Chondrocyte (in vitro differentiated cells): Measurements from ENCODE around the gene SLC45A2. TPM values are rescaled to one million over a fixed set of nuclear protein-coding genes. Genes with fewer than 3 reads are reported as not detected.

ENCODE experiments used
- DNase-seq: peaks from one replicate; pipeline ENCODE4 v3.0.0; 2021; ENCODE audit warnings: mixed read lengths, low spot score
- H3K27ac Mint-ChIP-seq: one replicate; pipeline ENCODE4 v1.8.0; 2021; ENCODE audit warnings: mild to moderate bottlenecking, moderate library complexity, mixed read lengths; ENCODE audit not compliant: unreplicated experiment
- H3K27me3 Mint-ChIP-seq: 2 replicates; pipeline ENCODE4 v1.8.0; 2021; ENCODE audit warnings: low read depth, mixed read lengths
- H3K36me3 Mint-ChIP-seq: 2 replicates; pipeline ENCODE4 v1.8.0; 2021; ENCODE audit warnings: low read depth, mixed read lengths
- H3K4me1 Mint-ChIP-seq: 2 replicates; pipeline ENCODE4 v1.8.0; 2021; ENCODE audit warnings: low read depth, mild to moderate bottlenecking, mixed read lengths
- H3K4me3 Mint-ChIP-seq: one replicate; pipeline ENCODE4 v1.8.0; 2021; ENCODE audit warnings: mild to moderate bottlenecking, moderate library complexity, mixed read lengths; ENCODE audit not compliant: unreplicated experiment
- H3K9me3 Mint-ChIP-seq: 2 replicates; pipeline ENCODE4 v1.8.0; 2021; ENCODE audit warnings: low read depth, mixed read lengths
- total RNA-seq: library from RNA; stranded (reverse); gene quantifications from 3 replicates; pipeline ENCODE4 v1.2.1, GENCODE V29; 2021
- TF ChIP-seq, protein P1 (sequence below): fragments of 200-600 bp; sonication (generic); IDR thresholded peaks from 2 replicates; pipeline ENCODE4 v1.5.0; 2021; ENCODE audit warnings: antibody characterized with exemption, mild to moderate bottlenecking, moderate library complexity

The SLC45A2 gene
- total RNA-seq, 1 donor from 2014 or later, result 0.12 TPM

DNA sequence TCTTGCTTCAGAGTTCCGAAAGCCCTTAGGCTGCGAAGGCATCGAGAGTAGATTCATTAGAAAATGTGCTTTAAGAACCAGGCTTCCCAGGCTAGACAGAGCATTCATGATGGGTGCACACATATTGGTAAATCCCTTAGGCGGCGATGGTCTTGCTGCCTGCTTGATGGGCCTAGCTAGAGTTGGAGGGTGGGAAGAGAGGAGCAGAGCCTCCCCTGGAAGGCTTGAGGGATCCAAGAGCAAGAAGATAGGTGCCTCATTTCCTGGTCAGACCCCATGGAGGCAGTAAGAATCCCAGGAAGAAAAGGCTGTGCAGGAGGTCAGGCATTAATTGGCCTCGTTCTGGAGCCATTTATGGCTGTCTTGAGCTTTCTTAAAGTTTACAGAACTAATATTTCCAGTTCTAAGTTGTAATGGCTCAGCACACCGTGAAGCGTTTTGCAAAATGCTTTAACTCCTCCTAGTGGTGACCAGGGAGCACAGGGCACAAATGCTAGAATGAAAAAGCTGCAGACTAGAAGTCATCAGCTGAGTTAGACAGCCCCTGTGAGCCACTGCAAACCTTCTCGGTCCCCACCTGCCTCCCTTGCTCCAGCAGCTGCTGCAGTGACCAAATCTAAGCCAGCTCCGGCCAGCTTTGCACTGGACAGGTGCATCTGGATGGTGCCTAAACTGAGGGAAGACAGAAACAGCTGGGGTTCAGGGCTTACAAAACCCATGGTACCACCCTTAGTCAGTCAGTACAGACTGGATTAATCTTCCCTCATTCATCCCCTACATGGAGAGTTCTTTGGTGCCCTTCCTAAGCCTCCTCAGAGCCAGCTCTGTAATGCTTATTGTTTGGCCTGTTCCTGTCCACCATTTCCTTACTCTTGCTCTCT is 14.7 kb downstream of the SLC45A2 start:
- TF ChIP-seq, protein P1, sequence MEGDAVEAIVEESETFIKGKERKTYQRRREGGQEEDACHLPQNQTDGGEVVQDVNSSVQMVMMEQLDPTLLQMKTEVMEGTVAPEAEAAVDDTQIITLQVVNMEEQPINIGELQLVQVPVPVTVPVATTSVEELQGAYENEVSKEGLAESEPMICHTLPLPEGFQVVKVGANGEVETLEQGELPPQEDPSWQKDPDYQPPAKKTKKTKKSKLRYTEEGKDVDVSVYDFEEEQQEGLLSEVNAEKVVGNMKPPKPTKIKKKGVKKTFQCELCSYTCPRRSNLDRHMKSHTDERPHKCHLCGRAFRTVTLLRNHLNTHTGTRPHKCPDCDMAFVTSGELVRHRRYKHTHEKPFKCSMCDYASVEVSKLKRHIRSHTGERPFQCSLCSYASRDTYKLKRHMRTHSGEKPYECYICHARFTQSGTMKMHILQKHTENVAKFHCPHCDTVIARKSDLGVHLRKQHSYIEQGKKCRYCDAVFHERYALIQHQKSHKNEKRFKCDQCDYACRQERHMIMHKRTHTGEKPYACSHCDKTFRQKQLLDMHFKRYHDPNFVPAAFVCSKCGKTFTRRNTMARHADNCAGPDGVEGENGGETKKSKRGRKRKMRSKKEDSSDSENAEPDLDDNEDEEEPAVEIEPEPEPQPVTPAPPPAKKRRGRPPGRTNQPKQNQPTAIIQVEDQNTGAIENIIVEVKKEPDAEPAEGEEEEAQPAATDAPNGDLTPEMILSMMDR, result peak; percentile 89
- no peaks in the 10 kb centered on the region for H3K9me3 Mint-ChIP-seq
- H3K27me3 Mint-ChIP-seq, result no peaks in the 10 kb centered on the region
- H3K4me1 Mint-ChIP-seq, result no peaks in the 10 kb centered on the region
- H3K27ac Mint-ChIP-seq, result no peak overlapping the region
- H3K4me3 Mint-ChIP-seq, result no peak overlapping the region
- H3K36me3 Mint-ChIP-seq, result no peaks in the 10 kb centered on the region
- no peak for DNase-seq

GRCh38 chr5:33968211-33969005 is 16.1 kb downstream of the SLC45A2 start:
- TF ChIP-seq, protein P1, result no peak
- DNase-seq, result no peak
- no peaks in the 10 kb centered on the region for H3K4me1 Mint-ChIP-seq
- no peaks in the 10 kb centered on the region for H3K9me3 Mint-ChIP-seq
- H3K27me3 Mint-ChIP-seq, result no peaks in the 10 kb centered on the region
- H3K27ac Mint-ChIP-seq, result no peak overlapping the region
- no peak overlapping the region for H3K4me3 Mint-ChIP-seq
- no peaks in the 10 kb centered on the region for H3K36me3 Mint-ChIP-seq

- TF ChIP-seq, protein P1, result no peak
- Mint-ChIP-seq H3K9me3 (no peaks in the 10 kb centered on the region), H3K4me3 (no peak overlapping the region), H3K27me3 (peaks cover 1% of the 10 kb centered on the region), H3K4me1 (no peaks in the 10 kb centered on the region), H3K36me3 (no peaks in the 10 kb centered on the region), H3K27ac (no peak overlapping the region)
- DNase-seq, result no peak
These were observed 17.7 kb downstream of the SLC45A2 start for GRCh38 chr5:33966805-33967204.

- Mint-ChIP-seq H3K27ac (no peak overlapping the region), H3K36me3 (no peaks in the 10 kb centered on the region), H3K27me3 (peaks cover 1% of the 10 kb centered on the region), H3K4me3 (no peak overlapping the region), H3K4me1 (no peaks in the 10 kb centered on the region), H3K9me3 (no peaks in the 10 kb centered on the region)
- TF ChIP-seq, protein P1, result no peak
- no peak for DNase-seq
These were observed 20.3 kb downstream of the SLC45A2 start for GRCh38 chr5:33964132-33964700.

- DNase-seq, result no peak
- Mint-ChIP-seq H3K4me3 (no peak overlapping the region), H3K27me3 (peaks cover 1% of the 10 kb centered on the region), H3K4me1 (no peaks in the 10 kb centered on the region), H3K36me3 (no peaks in the 10 kb centered on the region), H3K27ac (no peak overlapping the region), H3K9me3 (peaks cover 13% of the 10 kb centered on the region)
- TF ChIP-seq, protein P1, result no peak
These were observed 26.3 kb downstream of the SLC45A2 start for GRCh38 chr5:33958176-33958575.
